Suprapubic skin (tissue), 4 donors: ENCODE data around the gene PKMYT1.

Experiments used
- EP300 ChIP-seq: sonication (generic); formaldehyde crosslinking; IDR thresholded peaks from one replicate; pipeline ENCODE4 v1.6.1; 2017; ENCODE audit warnings: antibody characterized with exemption
- POLR2A ChIP-seq, 2 donors: fragments of 450-650 bp; IDR thresholded peaks; one replicate each; pipeline ENCODE4 v1.6.1; 2017; ENCODE audit warnings: antibody characterized with exemption in 2 of 2, mild to moderate bottlenecking in 2 of 2, moderate library complexity in 2 of 2
- POLR2AphosphoS5 ChIP-seq, 3 donors: sonication (generic); formaldehyde crosslinking; IDR thresholded peaks; one replicate each; pipeline ENCODE4 v1.6.1; 2017; ENCODE audit warnings: antibody characterized with exemption in 3 of 3
- TF ChIP-seq, protein P1 (sequence below), 2 donors: fragments of 200-600 bp in 1 of 2; fragments of 450-650 bp in 1 of 2; sonication (generic) in 1 of 2; IDR thresholded peaks; one replicate each; pipeline ENCODE4 v1.5.1; 2016 to 2019; ENCODE audit warnings: antibody characterized with exemption in 2 of 2, mild to moderate bottlenecking in 1 of 2, moderate library complexity in 1 of 2

DNA sequence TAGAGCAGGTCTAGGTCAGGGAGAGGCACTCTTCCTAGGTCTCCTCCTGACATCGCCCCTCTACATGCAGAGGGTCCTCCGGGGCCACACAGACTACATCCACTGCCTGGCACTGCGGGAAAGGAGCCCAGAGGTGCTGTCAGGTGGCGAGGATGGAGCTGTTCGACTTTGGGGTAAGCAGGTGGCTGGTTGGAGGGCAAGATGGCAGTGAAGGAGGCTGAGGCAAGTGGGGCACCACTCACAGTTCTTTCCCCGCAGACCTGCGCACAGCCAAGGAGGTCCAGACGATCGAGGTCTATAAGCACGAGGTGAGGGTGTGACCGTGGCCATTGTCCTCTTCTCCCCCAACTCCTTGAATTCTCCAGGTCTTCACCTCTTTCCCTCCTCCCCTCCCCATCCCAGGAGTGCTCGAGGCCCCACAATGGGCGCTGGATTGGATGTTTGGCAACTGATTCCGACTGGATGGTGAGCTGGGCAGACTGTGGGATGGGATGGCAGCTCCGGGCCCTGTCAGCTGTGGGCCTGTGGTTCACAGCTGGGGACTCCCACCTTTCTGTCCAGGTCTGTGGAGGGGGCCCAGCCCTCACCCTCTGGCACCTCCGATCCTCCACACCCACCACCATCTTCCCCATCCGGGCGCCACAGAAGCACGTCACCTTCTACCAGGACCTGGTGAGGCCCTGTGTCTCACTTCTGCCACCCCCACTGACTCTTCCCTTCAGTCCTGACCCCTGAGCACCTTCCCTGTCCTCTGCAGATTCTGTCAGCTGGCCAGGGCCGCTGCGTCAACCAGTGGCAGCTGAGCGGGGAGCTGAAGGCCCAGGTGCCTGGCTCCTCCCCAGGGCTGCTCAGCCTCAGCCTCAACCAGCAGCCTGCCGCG is 46.6 kb upstream of the PKMYT1 start:
- TF ChIP-seq, protein P1, sequence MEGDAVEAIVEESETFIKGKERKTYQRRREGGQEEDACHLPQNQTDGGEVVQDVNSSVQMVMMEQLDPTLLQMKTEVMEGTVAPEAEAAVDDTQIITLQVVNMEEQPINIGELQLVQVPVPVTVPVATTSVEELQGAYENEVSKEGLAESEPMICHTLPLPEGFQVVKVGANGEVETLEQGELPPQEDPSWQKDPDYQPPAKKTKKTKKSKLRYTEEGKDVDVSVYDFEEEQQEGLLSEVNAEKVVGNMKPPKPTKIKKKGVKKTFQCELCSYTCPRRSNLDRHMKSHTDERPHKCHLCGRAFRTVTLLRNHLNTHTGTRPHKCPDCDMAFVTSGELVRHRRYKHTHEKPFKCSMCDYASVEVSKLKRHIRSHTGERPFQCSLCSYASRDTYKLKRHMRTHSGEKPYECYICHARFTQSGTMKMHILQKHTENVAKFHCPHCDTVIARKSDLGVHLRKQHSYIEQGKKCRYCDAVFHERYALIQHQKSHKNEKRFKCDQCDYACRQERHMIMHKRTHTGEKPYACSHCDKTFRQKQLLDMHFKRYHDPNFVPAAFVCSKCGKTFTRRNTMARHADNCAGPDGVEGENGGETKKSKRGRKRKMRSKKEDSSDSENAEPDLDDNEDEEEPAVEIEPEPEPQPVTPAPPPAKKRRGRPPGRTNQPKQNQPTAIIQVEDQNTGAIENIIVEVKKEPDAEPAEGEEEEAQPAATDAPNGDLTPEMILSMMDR (IDR thresholded peaks at IDR 0.05) = no peak
- TF ChIP-seq POLR2AphosphoS5 (IDR thresholded peaks at IDR 0.05) = no peak
- TF ChIP-seq POLR2A (IDR thresholded peaks at IDR 0.05) = no peak
- TF ChIP-seq EP300 = no peak
